MM.1S (cell line): Measurements from ENCODE around the gene IGF2.
"Not testable (repeated sequence)": the region's sequence is repeated elsewhere in the genome, so short reads cannot be mapped to it uniquely, and the experiment has no call there.

Source experiments
- DNase-seq: peaks from one replicate; pipeline ENCODE4 v3.0.0-alpha.2; 2015
- H2AFZ ChIP-seq: fragments of 300-600 bp; sonication (generic); 2 replicates; pipeline ENCODE4 v1.6.0; 2016; ENCODE audit warnings: antibody characterized with exemption, low read length
- H3F3A ChIP-seq: fragments of 300-600 bp; sonication (generic); 2 replicates; pipeline ENCODE4 v1.6.1; 2016; ENCODE audit warnings: mild to moderate bottlenecking, antibody characterized with exemption, low read length, moderate library complexity, mixed read lengths; ENCODE audit not compliant: insufficient read depth
- H3K27ac ChIP-seq: fragments of 300-600 bp; sonication (generic); 2 replicates; pipeline ENCODE4 v1.5.1; 2016; ENCODE audit warnings: mild to moderate bottlenecking, low read length
- H3K27me3 ChIP-seq: fragments of 300-600 bp; sonication (generic); replicated peaks from 2 replicates; pipeline ENCODE4 v1.6.0; 2016; ENCODE audit warnings: low read length; ENCODE audit not compliant: insufficient read depth
- H3K36me3 ChIP-seq: fragments of 300-600 bp; sonication (generic); replicated peaks from 2 replicates; pipeline ENCODE4 v1.6.1; 2016; ENCODE audit warnings: mild to moderate bottlenecking, low read length, mixed read lengths; ENCODE audit not compliant: insufficient read depth
- H3K4me1 ChIP-seq: fragments of 300-600 bp; sonication (generic); 2 replicates; pipeline ENCODE4 v1.6.1; 2016; ENCODE audit warnings: low read length, mixed read lengths
- H3K4me2 ChIP-seq: fragments of 300-600 bp; sonication (generic); 2 replicates; pipeline ENCODE4 v1.6.0; 2016; ENCODE audit warnings: low read depth, low read length
- H3K4me3 ChIP-seq: fragments of 300-600 bp; sonication (generic); 2 replicates; pipeline ENCODE4 v1.5.1; 2016; ENCODE audit warnings: low read length, mixed read lengths
- H3K79me2 ChIP-seq: fragments of 300-600 bp; sonication (generic); 2 replicates; pipeline ENCODE4 v1.6.1; 2016; ENCODE audit warnings: mixed run types, low read length, mixed read lengths
- H3K9ac ChIP-seq: fragments of 300-600 bp; sonication (generic); 2 replicates; pipeline ENCODE4 v1.6.1; 2016; ENCODE audit warnings: low read length, mixed read lengths
- H3K9me2 ChIP-seq: fragments of 300-600 bp; sonication (generic); replicated peaks from 2 replicates; pipeline ENCODE4 v1.6.1; 2016; ENCODE audit warnings: mild to moderate bottlenecking, low read length, mixed read lengths; ENCODE audit not compliant: insufficient read depth
- H3K9me3 ChIP-seq: fragments of 300-600 bp; sonication (generic); replicated peaks from 2 replicates; pipeline ENCODE4 v1.6.1; 2016; ENCODE audit warnings: mild to moderate bottlenecking, low read length, mixed read lengths; ENCODE audit not compliant: insufficient read depth
- H4K20me1 ChIP-seq: fragments of 300-600 bp; sonication (generic); 2 replicates; pipeline ENCODE4 v1.6.1; 2016; ENCODE audit warnings: mild to moderate bottlenecking, low read length, moderate library complexity, mixed read lengths; ENCODE audit not compliant: insufficient read depth
- EZH2 ChIP-seq: fragments of 300-600 bp; sonication (generic); optimal IDR thresholded peaks from 2 replicates; pipeline ENCODE3; 2017; ENCODE audit warnings: low read depth, mild to moderate bottlenecking, antibody characterized with exemption, low read length, mixed read lengths
- EZH2phosphoT487 ChIP-seq: fragments of 300-600 bp; sonication (generic); IDR thresholded peaks from 2 replicates; pipeline ENCODE4 v1.6.1; 2018; ENCODE audit warnings: antibody characterized with exemption, low read length
- TF ChIP-seq, protein P1 (sequence below): fragments of 300-600 bp; sonication (generic); IDR thresholded peaks from 2 replicates; pipeline ENCODE4 v1.5.1; 2016; ENCODE audit warnings: antibody characterized with exemption, low read length, mixed read lengths

Gene IGF2

DNA sequence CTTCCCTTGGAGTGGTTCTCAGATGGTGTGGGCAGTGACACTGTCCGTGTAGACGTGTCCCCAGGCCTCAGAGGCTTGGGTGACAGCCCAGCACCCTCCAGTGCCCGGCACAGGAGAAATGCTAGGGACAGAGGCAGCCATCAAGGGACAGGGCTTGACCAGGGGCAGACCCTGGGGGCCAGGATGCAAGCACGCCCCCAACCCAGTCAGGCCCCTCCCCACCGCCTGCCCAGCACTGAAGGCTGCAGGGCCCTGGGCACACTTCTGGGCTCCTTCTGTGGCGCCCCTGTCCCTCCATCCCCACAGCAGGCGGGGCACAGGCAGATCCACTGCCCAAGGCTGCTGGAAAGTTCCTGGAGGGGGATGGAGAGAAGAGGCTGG lies 11.1 kb downstream of the IGF2 start:
- Histone ChIP-seq H3K79me2 (no peaks in the 10 kb centered on the region), H3K36me3 (no peaks in the 10 kb centered on the region), H3K4me3 (no peak overlapping the region), H3F3A (no peaks in the 10 kb centered on the region), H3K9me3 (no peaks in the 10 kb centered on the region), H3K9ac (no peak overlapping the region), H3K27ac (no peak overlapping the region), H3K4me1 (no peaks in the 10 kb centered on the region), H4K20me1 (no peaks in the 10 kb centered on the region), H3K4me2 (no peak overlapping the region), H3K9me2 (no peaks in the 10 kb centered on the region), H2AFZ (no peak overlapping the region), H3K27me3 (peaks cover 48% of the 10 kb centered on the region)
- TF ChIP-seq EZH2phosphoT487, result no peak
- TF ChIP-seq, protein P1, sequence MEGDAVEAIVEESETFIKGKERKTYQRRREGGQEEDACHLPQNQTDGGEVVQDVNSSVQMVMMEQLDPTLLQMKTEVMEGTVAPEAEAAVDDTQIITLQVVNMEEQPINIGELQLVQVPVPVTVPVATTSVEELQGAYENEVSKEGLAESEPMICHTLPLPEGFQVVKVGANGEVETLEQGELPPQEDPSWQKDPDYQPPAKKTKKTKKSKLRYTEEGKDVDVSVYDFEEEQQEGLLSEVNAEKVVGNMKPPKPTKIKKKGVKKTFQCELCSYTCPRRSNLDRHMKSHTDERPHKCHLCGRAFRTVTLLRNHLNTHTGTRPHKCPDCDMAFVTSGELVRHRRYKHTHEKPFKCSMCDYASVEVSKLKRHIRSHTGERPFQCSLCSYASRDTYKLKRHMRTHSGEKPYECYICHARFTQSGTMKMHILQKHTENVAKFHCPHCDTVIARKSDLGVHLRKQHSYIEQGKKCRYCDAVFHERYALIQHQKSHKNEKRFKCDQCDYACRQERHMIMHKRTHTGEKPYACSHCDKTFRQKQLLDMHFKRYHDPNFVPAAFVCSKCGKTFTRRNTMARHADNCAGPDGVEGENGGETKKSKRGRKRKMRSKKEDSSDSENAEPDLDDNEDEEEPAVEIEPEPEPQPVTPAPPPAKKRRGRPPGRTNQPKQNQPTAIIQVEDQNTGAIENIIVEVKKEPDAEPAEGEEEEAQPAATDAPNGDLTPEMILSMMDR, result no peak
- no peak for DNase-seq

DNA sequence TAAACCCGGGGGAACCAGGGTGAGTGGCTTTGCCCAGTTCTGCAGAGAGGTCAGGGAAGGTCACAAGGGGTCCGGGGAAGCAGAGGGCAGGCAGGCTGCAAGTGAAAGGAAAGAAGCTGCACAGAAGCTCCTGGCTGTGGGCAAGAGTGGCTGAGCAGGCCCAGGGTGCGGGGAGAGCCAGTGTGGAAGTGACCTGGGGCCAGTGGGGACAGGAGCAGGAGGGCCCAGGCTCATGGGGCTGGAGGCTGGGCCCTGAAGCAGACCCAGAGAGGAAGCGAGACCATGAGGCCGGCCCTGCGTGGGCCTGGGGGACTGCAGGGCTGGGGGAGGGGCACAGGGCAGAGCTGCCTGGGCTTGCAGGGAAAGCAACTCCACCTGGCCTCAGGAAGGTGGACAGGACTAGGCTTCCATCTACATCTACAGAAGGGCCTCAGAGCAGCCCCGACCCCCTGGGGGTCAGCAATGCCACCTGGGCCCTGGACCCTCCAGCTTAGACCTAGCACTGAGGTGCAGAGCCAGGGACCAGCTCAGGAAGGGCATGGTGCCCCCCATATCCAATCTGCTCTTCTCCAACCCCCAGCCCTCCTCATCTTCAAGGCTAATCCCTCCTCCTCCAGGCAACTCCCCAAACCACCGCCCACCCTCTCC lies 11.6 kb downstream of the IGF2 start:
- Histone ChIP-seq H3K36me3 (no peaks in the 10 kb centered on the region), H3K4me2 (no peak overlapping the region), H3K79me2 (no peaks in the 10 kb centered on the region), H3K27me3 (peaks cover 43% of the 10 kb centered on the region), H3K27ac (no peak overlapping the region), H3K4me3 (no peak overlapping the region), H3K4me1 (0 out of 2 replicates have a peak, but pooled peaks cover 2% of the 10 kb centered on the region), H2AFZ (no peak overlapping the region), H4K20me1 (no peaks in the 10 kb centered on the region), H3K9me2 (no peaks in the 10 kb centered on the region), H3K9me3 (no peaks in the 10 kb centered on the region), H3K9ac (no peak overlapping the region), H3F3A (no peaks in the 10 kb centered on the region)
- TF ChIP-seq EZH2phosphoT487, result no peak
- TF ChIP-seq, protein P1, result no peak
- no peak for TF ChIP-seq EZH2
- no peak for DNase-seq

DNA sequence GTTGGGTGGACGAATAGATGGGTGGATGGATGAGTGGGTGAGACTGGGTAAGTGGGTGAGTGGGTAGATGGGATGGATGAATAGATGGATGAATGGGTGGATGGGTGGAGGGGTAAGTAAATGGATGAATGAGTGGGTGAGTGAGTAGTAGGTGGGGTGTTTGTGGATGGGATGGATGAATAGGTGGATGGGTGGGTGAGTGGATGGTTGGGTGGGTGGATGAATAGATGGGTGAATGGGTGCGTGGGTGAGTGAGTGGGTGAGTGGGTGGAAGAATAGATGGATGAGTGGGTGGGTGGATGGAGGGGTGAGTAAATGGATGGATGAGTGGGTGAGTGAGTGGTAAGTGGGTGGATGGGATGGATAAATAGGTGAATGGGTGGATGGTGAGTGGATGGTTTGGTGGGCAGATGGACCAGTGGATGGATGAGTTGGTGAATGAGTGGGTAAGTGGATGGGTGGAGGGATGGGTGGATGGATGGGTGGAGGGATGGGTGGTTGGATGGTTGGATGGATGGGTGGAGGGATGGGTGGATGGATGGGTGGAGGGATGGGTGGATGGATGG lies 12.6 kb downstream of the IGF2 start:
- TF ChIP-seq, protein P1, result no peak
- TF ChIP-seq EZH2phosphoT487 (no peak), EZH2 (no peak)
- H3K4me2 ChIP-seq, result no peak overlapping the region
- no peak overlapping the region for H3K27ac ChIP-seq
- H3K4me1 ChIP-seq, result 0 out of 2 replicates have a peak, but pooled peaks cover 4% of the 10 kb centered on the region
- H3F3A ChIP-seq, result no peaks in the 10 kb centered on the region
- no peak overlapping the region for H2AFZ ChIP-seq
- H3K4me3 ChIP-seq, result no peak overlapping the region
- no peaks in the 10 kb centered on the region for H3K9me2 ChIP-seq
- no peaks in the 10 kb centered on the region for H3K9me3 ChIP-seq
- peaks cover 43% of the 10 kb centered on the region for H3K27me3 ChIP-seq
- no peaks in the 10 kb centered on the region for H3K79me2 ChIP-seq
- H3K9ac ChIP-seq, result no peak overlapping the region
- no peaks in the 10 kb centered on the region for H4K20me1 ChIP-seq
- DNase-seq, result no peak
- no peaks in the 10 kb centered on the region for H3K36me3 ChIP-seq

DNA sequence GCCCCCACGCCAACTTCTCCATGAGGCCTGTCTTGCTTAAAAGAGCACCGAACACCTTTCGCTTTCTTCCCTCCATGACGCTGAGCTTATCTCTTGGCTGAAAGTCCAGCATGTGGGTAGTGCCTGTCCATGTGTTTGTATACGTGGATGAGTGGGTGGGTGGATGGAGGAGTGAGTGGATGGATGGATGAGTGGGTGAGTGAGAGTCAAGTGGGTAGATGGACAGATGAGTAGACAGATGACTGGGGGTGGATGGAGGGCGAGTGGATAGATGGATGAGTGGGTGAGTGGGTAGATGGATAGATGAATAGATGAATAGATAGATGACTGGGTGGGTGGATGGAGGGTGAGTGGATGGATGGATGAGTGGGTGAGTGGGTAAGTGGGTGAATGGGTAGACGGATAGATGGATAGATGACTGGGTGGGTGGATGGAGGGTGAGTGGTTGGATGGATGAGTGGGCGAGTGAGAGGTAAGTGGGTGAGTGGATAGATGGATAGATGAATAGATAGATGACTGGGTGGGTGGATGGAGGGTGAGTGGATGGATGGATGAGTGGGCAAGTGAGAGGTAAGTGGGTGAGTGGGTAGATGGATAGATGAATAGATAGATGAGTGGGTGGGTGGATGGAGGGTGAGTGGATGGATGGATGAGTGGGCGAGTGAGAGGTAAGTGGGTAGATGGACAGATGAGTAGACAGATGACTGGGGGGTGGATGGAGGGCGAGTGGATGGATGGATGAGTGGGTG lies 14.3 kb downstream of the IGF2 start:
- H3K36me3 ChIP-seq, H3F3A ChIP-seq, H3K4me2 ChIP-seq, H3K9me2 ChIP-seq, DNase-seq, H4K20me1 ChIP-seq, H2AFZ ChIP-seq, H3K27ac ChIP-seq, H3K79me2 ChIP-seq, H3K4me1 ChIP-seq, H3K4me3 ChIP-seq, H3K9me3 ChIP-seq, H3K9ac ChIP-seq: not testable (repeated sequence)
- H3K27me3 ChIP-seq, result peaks cover 44% of the 10 kb centered on the region
